Measurements from ENCODE around the gene TUSC2. TPM values are rescaled to one million over a fixed set of nuclear protein-coding genes. Genes with fewer than 3 reads are reported as not detected.

The TUSC2 gene
- total and polyA plus RNA-seq, 2 of the 13 experiments (the other 11 are each of a cell fraction or from before 2014, with no cell fraction given) = 36.7 to 39.1 TPM

- TF ChIP-seq KDM4B (CRISPR knock-in tag; IDR thresholded peaks at IDR 0.05) (peak; percentile 68; the same call in 1 of the 2 replicates), ZNF512 (CRISPR knock-in tag; IDR thresholded peaks at IDR 0.05) (no peak), CC2D1A (CRISPR knock-in tag; IDR thresholded peaks at IDR 0.05) (no peak), ZNF646 (CRISPR knock-in tag; IDR thresholded peaks at IDR 0.05) (no peak), SCMH1 (CRISPR knock-in tag; IDR thresholded peaks at IDR 0.05; ENCODE audit: borderline replicate concordance) (no peak), PCBP2 (optimal IDR thresholded peaks at IDR 0.05; ENCODE audit: low read depth, low read length, poor library complexity, severe bottlenecking) (no peak), ZNF746 (CRISPR knock-in tag; IDR thresholded peaks at IDR 0.05) (no peak), POLR2AphosphoS5 (IDR thresholded peaks at IDR 0.05; ENCODE audit: low read depth, low read length) (peak; percentile 87), ZNF260 (CRISPR knock-in tag; IDR thresholded peaks at IDR 0.05; ENCODE audit: borderline replicate concordance, low read depth) (no peak), U2AF1 (optimal IDR thresholded peaks at IDR 0.05; ENCODE audit: low read depth, low read length) (no peak), NCOR1 (IDR thresholded peaks at IDR 0.05; ENCODE audit: borderline replicate concordance, low read length) (no peak), PHF8 (CRISPR knock-in tag; IDR thresholded peaks at IDR 0.05) (peak; percentile 67), SP1 (IDR thresholded peaks at IDR 0.05) (no peak), SP1 (CRISPR knock-in tag; IDR thresholded peaks at IDR 0.05) (no peak), ZNF549 (CRISPR knock-in tag; IDR thresholded peaks at IDR 0.05) (no peak), SNRNP70 (IDR thresholded peaks at IDR 0.05; ENCODE audit: low read depth, low read length) (no peak), ZNF597 (CRISPR knock-in tag; IDR thresholded peaks at IDR 0.05) (no peak), NRL (CRISPR knock-in tag; IDR thresholded peaks at IDR 0.05; ENCODE audit: borderline replicate concordance) (peak; percentile 38; the same call in 1 of the 2 replicates), NFYC (CRISPR knock-in tag; IDR thresholded peaks at IDR 0.05) (peak; percentile 96), ZNF724P (CRISPR knock-in tag; IDR thresholded peaks at IDR 0.05; ENCODE audit: borderline replicate concordance) (no peak), ZFP36L1 (CRISPR knock-in tag; IDR thresholded peaks at IDR 0.05) (no peak), DNMT1 (CRISPR knock-in tag; IDR thresholded peaks at IDR 0.05) (no peak), ZNF614 (CRISPR knock-in tag; IDR thresholded peaks at IDR 0.05; ENCODE audit: borderline replicate concordance) (no peak)
Observed at GRCh38 chr3:50327943-50328691, at the start of gene TUSC2 (continued).

All from HepG2 (cell line).